CD1c-positive myeloid dendritic cell (primary cell): ENCODE measurements around the gene PRR32.
"Not testable (repeated sequence)": the region's sequence is repeated elsewhere in the genome, so short reads cannot be mapped to it uniquely, and the experiment has no call there.

Experiments
- DNase-seq: peaks from one replicate; pipeline ENCODE4 v3.0.0-alpha.2; 2016; ENCODE audit errors: extremely low spot score

The PRR32 gene, protein sequence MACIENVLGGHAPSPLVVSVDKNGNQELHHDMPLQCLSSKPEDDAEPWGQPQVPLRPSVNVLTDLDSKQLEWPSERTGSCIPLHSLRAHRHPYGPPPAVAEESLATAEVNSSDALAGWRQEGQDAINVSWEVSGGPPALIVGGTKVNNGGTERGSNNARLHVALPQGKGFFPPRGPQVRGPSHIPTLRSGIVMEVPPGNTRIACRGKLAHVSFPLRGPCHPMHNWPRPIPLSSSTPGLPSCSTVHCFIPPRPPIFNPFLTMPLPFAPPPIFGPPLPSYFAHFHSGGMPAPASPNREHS

GRCh38 chrX:126819429-126819828 is at the start of gene PRR32:
PRR32 (plus strand) TSS chrX:126819729; CDS start chrX:126819844, 115 bp downstream.
- no peak for DNase-seq

DNA sequence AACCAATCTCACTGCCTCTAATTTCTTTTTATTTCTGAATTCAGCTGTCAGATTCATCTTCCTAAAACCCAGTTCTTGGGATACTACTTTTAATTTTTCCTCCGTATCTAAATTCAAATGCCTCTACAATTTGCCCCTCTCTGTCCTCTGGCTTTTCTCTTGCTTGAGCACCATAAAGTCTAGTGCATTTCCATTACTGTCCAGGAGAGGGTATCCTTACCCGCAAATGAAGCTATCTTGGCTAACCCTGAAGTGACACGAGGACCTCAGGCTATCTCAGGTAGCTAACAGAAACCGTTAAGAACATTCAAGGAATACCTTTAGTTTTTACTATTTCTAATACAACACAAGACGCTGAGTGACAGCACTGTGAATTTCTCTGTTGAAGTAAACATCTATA is 49.4 kb upstream of the PRR32 start:
- no peak for DNase-seq

GRCh38 chrX:126785539-126785938 is 34.0 kb upstream of the PRR32 start:
- DNase-seq, result no peak

GRCh38 chrX:126799059-126799458 is 20.5 kb upstream of the PRR32 start:
- no peak for DNase-seq

DNA sequence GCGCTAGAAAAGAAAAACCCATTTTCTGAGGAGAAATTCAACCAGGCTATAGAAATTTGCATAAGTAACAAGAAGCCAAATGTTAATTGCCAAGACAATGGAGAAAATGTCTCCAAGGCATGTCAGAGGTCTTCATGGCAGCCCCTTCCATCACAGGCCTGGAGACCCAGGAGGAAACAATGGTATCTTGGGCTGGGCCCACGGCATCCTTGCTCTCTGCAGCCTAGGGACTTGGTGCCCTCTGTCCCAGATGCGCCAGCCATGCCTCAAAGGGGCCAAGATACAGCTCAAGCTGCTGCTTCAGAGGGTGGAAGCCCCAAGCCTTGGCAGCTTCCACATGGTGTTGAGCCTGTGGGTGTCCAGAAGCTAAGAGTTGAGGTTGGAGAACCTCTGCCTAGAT is 12.7 kb upstream of the PRR32 start:
- not testable (repeated sequence) for DNase-seq

- DNase-seq, result no peak
These were observed 3.7 kb upstream of the PRR32 start for GRCh38 chrX:126815806-126816205.

GRCh38 chrX:126820700-126821420 is 1.3 kb downstream of the PRR32 start:
- no peak for DNase-seq

DNA sequence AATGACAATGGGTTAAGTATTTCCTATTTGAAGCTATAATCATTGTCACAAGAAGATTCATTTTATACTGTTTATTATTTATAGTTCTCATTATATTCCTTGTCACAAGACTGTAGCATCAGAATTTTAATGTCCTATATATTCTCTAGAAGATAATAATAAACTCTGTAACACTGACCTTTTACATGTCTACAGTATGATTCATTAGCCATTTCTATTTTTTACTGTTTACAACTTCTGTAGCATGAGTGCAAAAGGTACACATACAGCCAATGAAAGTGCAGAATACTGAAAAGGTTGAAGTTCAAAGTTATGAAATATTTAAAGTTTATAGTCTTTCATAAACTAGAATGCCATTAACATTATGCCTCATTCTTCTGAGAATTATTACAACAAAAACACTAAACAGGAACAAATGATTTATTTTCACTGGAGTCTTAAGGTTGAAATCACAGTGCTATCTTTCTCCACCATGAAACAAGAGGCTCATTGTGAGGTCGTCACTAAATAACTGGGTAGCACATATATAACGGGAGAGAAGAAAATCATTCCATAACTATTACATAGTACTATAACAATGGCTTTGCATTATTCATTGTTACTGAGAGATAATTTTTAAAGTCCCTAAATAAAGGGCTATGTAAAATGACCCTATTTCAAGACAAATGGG is 4.9 kb downstream of the PRR32 start:
- DNase-seq, result no peak

DNA sequence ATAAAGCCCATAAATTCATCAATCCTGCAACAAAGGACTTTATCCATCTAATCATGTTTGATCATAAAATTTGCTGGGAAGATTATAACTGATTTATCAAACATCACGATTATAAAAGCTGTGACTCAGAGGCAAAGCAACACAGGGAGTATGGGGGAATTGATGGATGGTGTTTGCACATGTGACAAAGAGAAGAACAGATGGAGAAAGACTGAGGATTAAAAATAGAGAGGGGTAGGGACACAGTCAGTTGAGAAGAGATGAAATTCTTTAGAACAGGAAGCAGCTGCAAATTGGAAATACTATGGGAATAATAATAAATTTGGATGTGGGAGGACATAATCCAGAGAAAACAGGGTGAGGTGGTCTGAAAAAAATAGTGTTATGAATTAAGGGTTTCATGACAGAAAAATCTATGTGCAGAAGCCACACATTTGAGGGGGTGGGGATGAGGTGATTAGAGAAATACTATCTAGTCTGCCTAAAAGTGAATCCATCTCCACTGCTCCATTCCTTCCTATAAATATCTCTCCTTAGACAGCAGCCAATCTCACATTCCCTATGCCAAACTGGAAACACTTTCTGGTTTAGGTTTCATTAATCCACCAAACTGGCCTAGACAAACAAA is 6.2 kb downstream of the PRR32 start:
- DNase-seq, result no peak

- DNase-seq, result no peak
These were observed 16.7 kb downstream of the PRR32 start for GRCh38 chrX:126836186-126836585.

DNA sequence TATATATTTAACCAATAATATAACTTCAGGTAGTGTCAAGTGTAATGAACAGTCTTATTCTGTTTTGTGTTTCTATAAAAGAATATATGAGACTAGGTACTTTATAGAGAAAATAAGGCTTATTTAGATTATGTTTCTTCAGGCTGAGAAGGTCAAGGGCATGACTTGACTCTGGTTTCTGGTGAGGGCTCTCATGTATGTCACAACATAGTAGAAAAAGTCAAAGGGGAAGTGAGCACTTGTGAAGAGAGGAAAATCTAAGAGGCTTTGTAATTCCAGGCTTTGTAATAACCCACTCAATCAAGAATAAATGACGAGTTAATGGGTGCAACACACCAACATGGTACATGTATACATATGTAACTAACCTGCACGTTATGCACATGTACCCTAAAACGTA is 27.6 kb downstream of the PRR32 start:
- no peak for DNase-seq

- DNase-seq, result no peak
These were observed 36.5 kb downstream of the PRR32 start for GRCh38 chrX:126855839-126856524.
